HEK293 (cell line): ENCODE data around the gene TSGA10IP.

ENCODE experiments used
- CTCF ChIA-PET: fragments of 350-600 bp; formaldehyde crosslinking; extraction: SDS; loops from one replicate; lab custom pipeline; 2021; ENCODE audit warnings: antibody characterized with exemption; lab: Yijun Ruan, JAX
- POLR2A ChIA-PET: fragments of 300-600 bp; formaldehyde crosslinking; extraction: SDS; loops from one replicate; lab custom pipeline; 2020; ENCODE audit warnings: antibody characterized with exemption, inconsistent platforms; lab: Yijun Ruan, JAX
- H3K27ac ChIP-seq: fragments of 200-500 bp; sonication (Bioruptor generic); 2 replicates; pipeline ENCODE4 v1.5.1; 2014; ENCODE audit warnings: low read depth, low read length, control low read depth, inconsistent platforms; ENCODE audit errors: extremely low read depth
- H3K36me3 ChIP-seq, 2 experiments: fragments of 200-500 bp in 1 of 2; sonication (Bioruptor generic) in 1 of 2; 1 replicate in 1 of 2; 2 replicates in 1 of 2; pipeline ENCODE4 v1.5.1; 2014 to 2017; ENCODE audit warnings: inconsistent platforms in 2 of 2, low read length in 2 of 2; ENCODE audit not compliant: control insufficient read depth in 2 of 2, insufficient read depth in 1 of 2
- H3K4me1 ChIP-seq: fragments of 200-500 bp; sonication (Bioruptor generic); 2 replicates; pipeline ENCODE4 v1.5.1; 2014; ENCODE audit warnings: mild to moderate bottlenecking, low read length, inconsistent platforms; ENCODE audit not compliant: control insufficient read depth, insufficient read depth
- H3K4me3 ChIP-seq: 2 replicates; pipeline ENCODE4 v1.5.1; 2011; ENCODE audit warnings: low read depth, mild to moderate bottlenecking, control low read depth, low read length, moderate library complexity
- H3K9me3 ChIP-seq: fragments of 200-500 bp; sonication (Bioruptor generic); 2 replicates; pipeline ENCODE4 v1.5.1; 2014; ENCODE audit warnings: low read depth, low read length, inconsistent platforms; ENCODE audit not compliant: control insufficient read depth, insufficient read depth
- GLIS1 ChIP-seq: fragments of 450-650 bp; formaldehyde crosslinking; IDR thresholded peaks from 2 replicates; pipeline ENCODE4 v1.5.1; 2016; ENCODE audit warnings: missing biosample characterization, missing genetic modification characterization
- PRDM6 ChIP-seq: fragments of 450-650 bp; formaldehyde crosslinking; IDR thresholded peaks from 2 replicates; pipeline ENCODE4 v1.5.1; 2017; ENCODE audit warnings: missing biosample characterization, missing genetic modification characterization
- SALL2 ChIP-seq: fragments of 450-650 bp; formaldehyde crosslinking; IDR thresholded peaks from 2 replicates; pipeline ENCODE4 v1.5.0; 2017; ENCODE audit warnings: missing biosample characterization, mild to moderate bottlenecking, missing genetic modification characterization, borderline replicate concordance
- TRIM28 ChIP-seq: IDR thresholded peaks from 2 replicates; pipeline ENCODE4 v1.6.1; 2011; ENCODE audit warnings: low read length, control low read depth, borderline replicate concordance
- ZBTB17 ChIP-seq: fragments of 450-650 bp; formaldehyde crosslinking; IDR thresholded peaks from 2 replicates; pipeline ENCODE4 v1.5.1; 2016; ENCODE audit warnings: missing biosample characterization, missing genetic modification characterization
- ZBTB26 ChIP-seq: fragments of 450-650 bp; formaldehyde crosslinking; optimal IDR thresholded peaks from 2 replicates; pipeline ENCODE3; 2016; ENCODE audit warnings: missing biosample characterization, mild to moderate bottlenecking, missing genetic modification characterization
- ZBTB44 ChIP-seq: fragments of 450-650 bp; IDR thresholded peaks from 2 replicates; pipeline ENCODE4 v1.5.1; 2018; ENCODE audit warnings: missing biosample characterization, mild to moderate bottlenecking, missing genetic modification characterization
- ZFHX2 ChIP-seq: fragments of 450-650 bp; formaldehyde crosslinking; conservative IDR thresholded peaks from 2 replicates; pipeline ENCODE4 v1.5.1; 2016; ENCODE audit warnings: missing biosample characterization, missing genetic modification characterization
- ZNF391 ChIP-seq: fragments of 450-650 bp; formaldehyde crosslinking; IDR thresholded peaks from 2 replicates; pipeline ENCODE4 v1.5.1; 2016; ENCODE audit warnings: low read depth, missing biosample characterization, missing genetic modification characterization, borderline replicate concordance
- ZNF560 ChIP-seq: fragments of 450-650 bp; formaldehyde crosslinking; IDR thresholded peaks from 2 replicates; pipeline ENCODE4 v1.5.1; 2017; ENCODE audit warnings: missing biosample characterization, missing genetic modification characterization, borderline replicate concordance
- ZNF580 ChIP-seq: fragments of 450-650 bp; formaldehyde crosslinking; IDR thresholded peaks from 2 replicates; pipeline ENCODE4 v1.5.1; 2016; ENCODE audit warnings: missing biosample characterization, missing genetic modification characterization
- ZNF610 ChIP-seq: fragments of 450-650 bp; formaldehyde crosslinking; IDR thresholded peaks from 2 replicates; pipeline ENCODE4 v1.5.1; 2016; ENCODE audit warnings: missing biosample characterization, missing genetic modification characterization, borderline replicate concordance
- ZNF623 ChIP-seq: fragments of 450-650 bp; formaldehyde crosslinking; IDR thresholded peaks from 2 replicates; pipeline ENCODE4 v1.5.1; 2016; ENCODE audit warnings: missing biosample characterization, missing genetic modification characterization
- ZNF629 ChIP-seq: fragments of 450-650 bp; formaldehyde crosslinking; IDR thresholded peaks from 2 replicates; pipeline ENCODE4 v1.5.1; 2017; ENCODE audit warnings: missing biosample characterization, missing genetic modification characterization
- TF ChIP-seq, protein P1 (sequence below): fragments of 450-650 bp; formaldehyde crosslinking; IDR thresholded peaks from 2 replicates; pipeline ENCODE4 v1.5.1; 2017; ENCODE audit warnings: missing biosample characterization, missing genetic modification characterization

TSGA10IP gene

DNA sequence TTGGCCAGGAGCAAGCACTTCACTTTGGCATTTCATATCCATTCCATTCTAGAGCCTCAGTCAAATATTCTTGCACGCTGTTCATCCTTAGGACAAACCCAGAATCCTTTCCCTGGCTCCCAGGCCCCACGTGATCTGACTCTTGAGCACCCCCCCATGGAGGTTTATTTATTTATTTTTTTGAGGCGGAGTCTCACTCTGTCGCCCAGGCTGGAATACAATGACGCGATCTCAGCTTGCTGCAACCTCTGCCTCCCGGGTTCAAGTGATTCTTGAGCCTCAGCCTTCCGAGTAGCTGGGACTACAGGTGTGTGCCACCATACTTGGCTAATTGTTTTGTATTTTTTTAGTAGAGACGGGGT lies 12.7 kb upstream of the TSGA10IP start:
- Histone ChIP-seq H3K9me3 (no peaks in the 10 kb centered on the region), H3K4me1 (no peaks in the 10 kb centered on the region), H3K27ac (no peak overlapping the region)
- POLR2A ChIA-PET: no interaction called here
- no peak for TF ChIP-seq ZBTB44
- TF ChIP-seq ZNF580 (tag by site-specific recombination): no peak
- TF ChIP-seq GLIS1 (tag by site-specific recombination): peak; percentile 57; the same call in 1 of the 2 replicates
- TF ChIP-seq, protein P1, sequence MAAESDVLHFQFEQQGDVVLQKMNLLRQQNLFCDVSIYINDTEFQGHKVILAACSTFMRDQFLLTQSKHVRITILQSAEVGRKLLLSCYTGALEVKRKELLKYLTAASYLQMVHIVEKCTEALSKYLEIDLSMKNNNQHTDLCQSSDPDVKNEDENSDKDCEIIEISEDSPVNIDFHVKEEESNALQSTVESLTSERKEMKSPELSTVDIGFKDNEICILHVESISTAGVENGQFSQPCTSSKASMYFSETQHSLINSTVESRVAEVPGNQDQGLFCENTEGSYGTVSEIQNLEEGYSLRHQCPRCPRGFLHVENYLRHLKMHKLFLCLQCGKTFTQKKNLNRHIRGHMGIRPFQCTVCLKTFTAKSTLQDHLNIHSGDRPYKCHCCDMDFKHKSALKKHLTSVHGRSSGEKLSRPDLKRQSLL (tag by site-specific recombination): 0 out of 2 replicates have a peak, but pooled peaks have one; percentile 12
- no peak for TF ChIP-seq ZBTB26 (tag by site-specific recombination)
- TF ChIP-seq ZNF629: 0 out of 2 replicates have a peak, but pooled peaks have one; percentile 17
- 0 out of 2 replicates have a peak, but pooled peaks have one; percentile 14 for TF ChIP-seq ZBTB17
- TF ChIP-seq, all 188 proteins: peak for 4
- no peak overlapping the region for H3K4me3 ChIP-seq
- CTCF ChIA-PET: interaction anchor here (1.1 to 1.5 kb wide), 4 partner anchors 43 to 73 kb away, joined by 3 to 5 read pairs (median 4); partner anchors contain the start of gene FIBP
- no peaks in the 10 kb centered on the region for H3K36me3 ChIP-seq

- Histone ChIP-seq H3K27ac (no peak overlapping the region), H3K9me3 (no peaks in the 10 kb centered on the region), H3K36me3 (no peaks in the 10 kb centered on the region), H3K4me1 (no peaks in the 10 kb centered on the region), H3K4me3 (no peak overlapping the region)
- POLR2A ChIA-PET: no interaction called here
- TF ChIP-seq TRIM28: no peak
- no peak for TF ChIP-seq PRDM6
- no peak for TF ChIP-seq ZFHX2 (tag by site-specific recombination)
- no peak for TF ChIP-seq ZNF560
- no peak for TF ChIP-seq ZNF610
- TF ChIP-seq SALL2 (tag by site-specific recombination): no peak
- no peak for TF ChIP-seq ZNF580 (tag by site-specific recombination)
- TF ChIP-seq ZNF391 (tag by site-specific recombination): no peak
- no peak for TF ChIP-seq ZNF623 (tag by site-specific recombination)
- TF ChIP-seq, all 188 proteins: peak for 0
- CTCF ChIA-PET: interaction anchor here (0.6 to 2.8 kb wide), 2 partner anchors 39 to 49 kb away, joined by 4 to 15 read pairs; no protein-coding TSS in a partner anchor
Measured at GRCh38 chr11:65934014-65934413, 11.3 kb upstream of the TSGA10IP start.
